ENCODE measurements around the gene CBFA2T3. TPM values are rescaled to one million over a fixed set of nuclear protein-coding genes. Genes with fewer than 3 reads are reported as not detected.

The CBFA2T3 gene
- total RNA-seq, 3 donors from 2014 or later, result 1.0 to 2.0 (median 1.3) TPM

GRCh38 chr16:88835818-88836217 lies 141.2 kb downstream of the CBFA2T3 start:
- Mint-ChIP-seq H3K4me3 (no peak overlapping the region), H3K27me3 (ENCODE audit: low read depth) (no peaks in the 10 kb centered on the region), H3K4me1 (ENCODE audit: low read depth) (no peaks in the 10 kb centered on the region), H3K36me3 (ENCODE audit: insufficient read depth) (peaks cover 3% of the 10 kb centered on the region), H3K9me3 (no peaks in the 10 kb centered on the region)
- ATAC-seq, result no peak
- DNase-seq, result no peak

DNA sequence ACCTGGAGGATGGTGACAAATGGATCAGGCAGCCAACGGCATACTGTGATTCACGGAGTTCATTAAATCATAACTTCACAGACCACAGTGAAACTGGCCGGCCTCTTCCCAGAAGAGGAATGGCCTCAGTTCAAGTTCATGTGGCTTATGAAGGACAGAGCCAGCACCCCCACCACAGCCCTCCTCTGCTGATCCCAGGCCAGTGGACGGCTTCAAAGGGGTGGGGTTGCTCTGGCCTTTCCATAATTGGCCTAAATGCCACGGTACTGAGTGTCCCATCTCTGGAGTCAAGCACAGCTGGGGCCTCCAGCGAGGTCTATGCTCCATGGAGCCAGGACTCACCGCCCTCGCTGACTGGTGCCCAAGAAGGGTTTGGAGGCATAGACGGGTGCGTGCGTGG lies 141.6 kb downstream of the CBFA2T3 start:
- Mint-ChIP-seq H3K36me3 (ENCODE audit: insufficient read depth) (peaks cover 3% of the 10 kb centered on the region), H3K27me3 (ENCODE audit: low read depth) (no peaks in the 10 kb centered on the region), H3K9me3 (no peaks in the 10 kb centered on the region), H3K4me3 (no peak overlapping the region), H3K4me1 (ENCODE audit: low read depth) (no peaks in the 10 kb centered on the region)
- no peak for DNase-seq
- ATAC-seq, result no peak

GRCh38 chr16:88834670-88835069 lies 142.3 kb downstream of the CBFA2T3 start:
- ATAC-seq, result no peak
- no peaks in the 10 kb centered on the region for H3K27me3 Mint-ChIP-seq (ENCODE audit: low read depth)

GRCh38 chr16:88833086-88833485 lies 143.9 kb downstream of the CBFA2T3 start:
- ATAC-seq, result no peak
- no peaks in the 10 kb centered on the region for H3K27me3 Mint-ChIP-seq (ENCODE audit: low read depth)
- peaks cover 3% of the 10 kb centered on the region for H3K36me3 Mint-ChIP-seq (ENCODE audit: insufficient read depth)
- H3K4me1 Mint-ChIP-seq (ENCODE audit: low read depth), result no peaks in the 10 kb centered on the region
- no peak overlapping the region for H3K4me3 Mint-ChIP-seq
- DNase-seq, result no peak
- H3K9me3 Mint-ChIP-seq, result no peaks in the 10 kb centered on the region

More at GRCh38 chr16:88834670-88835069, 142.3 kb downstream of the CBFA2T3 start:
- no peaks in the 10 kb centered on the region for H3K4me1 Mint-ChIP-seq (ENCODE audit: low read depth)
- H3K9me3 Mint-ChIP-seq, result no peaks in the 10 kb centered on the region
- peaks cover 3% of the 10 kb centered on the region for H3K36me3 Mint-ChIP-seq (ENCODE audit: insufficient read depth)
- H3K4me3 Mint-ChIP-seq, result no peak overlapping the region
- DNase-seq, result no peak

GRCh38 chr16:88831838-88832237 lies 145.2 kb downstream of the CBFA2T3 start:
- H3K27me3 Mint-ChIP-seq (ENCODE audit: low read depth), result no peaks in the 10 kb centered on the region
- ATAC-seq, result no peak
- no peaks in the 10 kb centered on the region for H3K4me1 Mint-ChIP-seq (ENCODE audit: low read depth)
- H3K4me3 Mint-ChIP-seq, result no peak overlapping the region
- H3K9me3 Mint-ChIP-seq, result no peaks in the 10 kb centered on the region
- DNase-seq, result no peak
- H3K36me3 Mint-ChIP-seq (ENCODE audit: insufficient read depth), result peaks cover 3% of the 10 kb centered on the region

GRCh38 chr16:88830783-88831182 lies 146.2 kb downstream of the CBFA2T3 start:
- no peak for DNase-seq
- H3K4me1 Mint-ChIP-seq (ENCODE audit: low read depth), result no peaks in the 10 kb centered on the region
- ATAC-seq, result no peak

GRCh38 chr16:88830258-88830657 lies 146.7 kb downstream of the CBFA2T3 start:
- Mint-ChIP-seq H3K4me1 (ENCODE audit: low read depth) (no peaks in the 10 kb centered on the region), H3K27me3 (ENCODE audit: low read depth) (no peaks in the 10 kb centered on the region), H3K4me3 (no peak overlapping the region), H3K9me3 (no peaks in the 10 kb centered on the region), H3K36me3 (ENCODE audit: insufficient read depth) (peaks cover 1% of the 10 kb centered on the region)
- DNase-seq (no peak), ATAC-seq (no peak)

More at GRCh38 chr16:88830783-88831182, 146.2 kb downstream of the CBFA2T3 start:
- Mint-ChIP-seq H3K36me3 (ENCODE audit: insufficient read depth) (peaks cover 3% of the 10 kb centered on the region), H3K9me3 (no peaks in the 10 kb centered on the region), H3K4me3 (no peak overlapping the region), H3K27me3 (ENCODE audit: low read depth) (no peaks in the 10 kb centered on the region)

DNA sequence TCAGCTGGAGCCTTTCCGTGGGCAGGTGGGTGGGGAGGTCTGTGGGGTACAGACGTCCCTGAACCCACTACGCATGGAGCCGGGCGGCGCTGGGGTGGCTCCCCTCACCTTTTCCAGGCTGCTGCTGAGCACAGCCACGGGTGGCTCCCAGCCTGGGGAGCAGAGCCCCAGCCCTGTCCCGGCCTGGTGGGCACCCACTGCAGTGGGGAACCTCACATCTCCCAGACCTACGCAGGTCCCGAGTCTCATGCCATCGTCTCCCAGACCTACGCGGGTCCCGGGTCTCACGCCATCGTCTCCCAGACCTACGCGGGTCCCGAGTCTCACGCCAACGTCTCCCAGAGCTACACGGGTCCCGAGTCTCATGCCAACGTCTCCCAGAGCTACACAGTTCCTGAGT lies 148.3 kb downstream of the CBFA2T3 start:
- H3K36me3 Mint-ChIP-seq (ENCODE audit: insufficient read depth), result no peaks in the 10 kb centered on the region
- H3K4me1 Mint-ChIP-seq (ENCODE audit: low read depth), result no peaks in the 10 kb centered on the region
- no peak overlapping the region for H3K4me3 Mint-ChIP-seq
- H3K9me3 Mint-ChIP-seq, result no peaks in the 10 kb centered on the region
- DNase-seq (no peak), ATAC-seq (no peak)
- no peaks in the 10 kb centered on the region for H3K27me3 Mint-ChIP-seq (ENCODE audit: low read depth)

- Mint-ChIP-seq H3K9me3 (no peaks in the 10 kb centered on the region), H3K36me3 (ENCODE audit: insufficient read depth) (peaks cover 1% of the 10 kb centered on the region), H3K4me1 (ENCODE audit: low read depth) (no peaks in the 10 kb centered on the region), H3K27me3 (ENCODE audit: low read depth) (no peaks in the 10 kb centered on the region), H3K4me3 (no peak overlapping the region)
- ATAC-seq, result no peak
- no peak for DNase-seq
Observed at GRCh38 chr16:88827727-88828126, 149.3 kb downstream of the CBFA2T3 start.

GRCh38 chr16:88826070-88826840 lies 150.8 kb downstream of the CBFA2T3 start:
- Mint-ChIP-seq H3K27me3 (ENCODE audit: low read depth) (no peaks in the 10 kb centered on the region), H3K36me3 (ENCODE audit: insufficient read depth) (peaks cover 3% of the 10 kb centered on the region), H3K9me3 (no peaks in the 10 kb centered on the region), H3K4me3 (no peak overlapping the region), H3K4me1 (ENCODE audit: low read depth) (no peaks in the 10 kb centered on the region)
- no peak for ATAC-seq
- DNase-seq, result no peak

DNA sequence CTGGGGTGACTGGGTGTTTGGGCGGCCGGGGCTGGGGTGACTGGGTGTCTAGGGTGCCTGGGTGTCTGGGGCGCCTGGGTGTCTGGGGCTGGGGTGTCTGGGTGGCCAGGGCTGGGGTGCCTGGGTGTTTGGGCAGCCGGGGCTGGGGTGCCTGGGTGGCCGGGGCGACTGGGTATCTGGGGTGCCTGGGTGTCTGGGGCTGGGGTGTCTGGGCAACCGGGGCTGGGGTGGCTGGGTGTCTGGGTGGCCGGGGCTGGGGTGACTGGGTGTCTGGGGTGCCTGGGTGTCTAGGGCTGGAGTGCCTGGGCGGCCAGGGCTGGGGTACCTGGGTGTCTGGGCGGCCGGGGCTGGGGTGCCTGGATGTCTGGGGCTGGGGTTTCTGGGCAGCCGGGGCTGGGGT lies 151.9 kb downstream of the CBFA2T3 start:
- H3K27me3 Mint-ChIP-seq (ENCODE audit: low read depth), result no peaks in the 10 kb centered on the region
- ATAC-seq (no peak), DNase-seq (no peak)
- no peaks in the 10 kb centered on the region for H3K4me1 Mint-ChIP-seq (ENCODE audit: low read depth)
- H3K36me3 Mint-ChIP-seq (ENCODE audit: insufficient read depth), result peaks cover 3% of the 10 kb centered on the region
- H3K9me3 Mint-ChIP-seq, result no peaks in the 10 kb centered on the region
- H3K4me3 Mint-ChIP-seq, result no peak overlapping the region

Other genes with a start within 250 kb of the CBFA2T3 start
- gene PIEZO1, start 192.0 kb downstream of the CBFA2T3 start, total RNA-seq, result 100 to 1,000 TPM; 116 to 171 (median 139) TPM
- gene CDT1, start 173.4 kb downstream of the CBFA2T3 start, total RNA-seq, result 10 to 100 TPM; 81.0 to 96.4 (median 87.2) TPM
- 100 to 1,000 TPM; 534 to 566 (median 566) TPM for gene APRT, start 165.3 kb downstream of the CBFA2T3 start, total RNA-seq
- gene GALNS, start 120.3 kb downstream of the CBFA2T3 start, total RNA-seq, result 10 to 100 TPM; 20.6 to 24.1 (median 21.1) TPM
- gene TRAPPC2L, start 120.1 kb downstream of the CBFA2T3 start, total RNA-seq, result 100 to 1,000 TPM in 1 of 3 donors, 10 to 100 TPM in 2; 78.9 to 105 (median 98.0) TPM
- not detected for gene PABPN1L, start 110.5 kb downstream of the CBFA2T3 start, total RNA-seq
- 10 to 100 TPM; 32.5 to 38.7 (median 34.2) TPM for gene ACSF3, start 116.6 kb upstream of the CBFA2T3 start, total RNA-seq
- not detected for gene CDH15, start 194.5 kb upstream of the CBFA2T3 start, total RNA-seq
- under 1 TPM; 0.49 to 0.66 (median 0.56) TPM for gene SLC22A31, start 223.3 kb upstream of the CBFA2T3 start, total RNA-seq
- 10 to 100 TPM; 10.2 to 14.0 (median 10.8) TPM for gene ZNF778, start 240.5 kb upstream of the CBFA2T3 start, total RNA-seq